Measurements from ENCODE around the gene ABCA13.

The ABCA13 gene

DNA sequence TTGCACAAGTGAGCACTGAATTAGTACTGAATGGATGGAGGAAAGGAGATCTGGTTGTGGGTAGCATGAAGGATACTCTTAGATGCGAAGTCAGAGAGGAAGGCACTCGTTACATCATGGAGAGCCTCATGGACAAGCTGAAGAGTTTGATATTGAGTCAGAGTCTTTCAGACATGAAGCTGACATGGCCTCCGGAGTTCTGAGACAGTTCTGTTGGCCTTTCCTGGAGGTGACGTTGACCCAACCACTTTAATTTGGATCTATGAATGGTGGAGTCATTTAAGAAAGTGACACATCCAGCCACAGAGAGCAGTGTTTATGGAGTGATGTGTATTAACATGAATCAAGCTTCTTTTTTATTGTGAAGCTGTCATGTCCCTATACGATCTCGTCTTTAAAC is 466.8 kb downstream of the ABCA13 start:
- H3K27me3 Mint-ChIP-seq, result no peaks in the 10 kb centered on the region
- ATAC-seq, result no peak
- H3K4me1 Mint-ChIP-seq, result no peaks in the 10 kb centered on the region
- H3K27ac Mint-ChIP-seq, result no peak overlapping the region
- no peaks in the 10 kb centered on the region for H3K9me3 Mint-ChIP-seq
- no peak overlapping the region for H3K4me3 Mint-ChIP-seq
- H3K36me3 Mint-ChIP-seq, result no peaks in the 10 kb centered on the region

DNA sequence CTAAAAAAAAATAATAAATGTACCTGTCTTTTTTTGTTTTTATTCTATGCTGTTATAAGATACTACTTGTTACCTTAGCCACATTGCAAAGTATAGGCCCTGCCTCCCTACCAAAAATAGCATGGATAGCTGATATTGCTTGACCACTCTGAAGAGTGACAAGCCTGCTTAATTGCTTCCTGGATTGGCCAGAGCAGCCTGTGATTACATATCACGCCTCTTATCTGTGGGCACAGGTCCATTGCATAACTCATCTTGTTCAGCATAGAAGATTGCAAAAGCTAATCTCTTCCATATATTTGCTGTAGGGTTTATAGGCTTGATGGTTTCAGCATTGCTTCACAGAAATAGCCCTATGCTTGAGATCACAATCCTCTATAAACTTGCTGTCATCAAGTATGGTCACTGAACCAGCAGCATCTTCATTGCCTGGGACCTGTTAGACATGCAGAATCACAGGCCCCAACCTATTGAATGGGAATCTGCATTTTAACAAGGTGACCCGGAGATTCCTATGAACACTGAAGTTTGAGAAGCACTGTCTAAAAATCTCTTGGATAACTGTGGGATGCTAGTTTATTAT is 472.3 kb downstream of the ABCA13 start:
- Mint-ChIP-seq H3K4me3 (no peak overlapping the region), H3K36me3 (no peaks in the 10 kb centered on the region), H3K27me3 (no peaks in the 10 kb centered on the region), H3K4me1 (no peaks in the 10 kb centered on the region), H3K9me3 (no peaks in the 10 kb centered on the region), H3K27ac (no peak overlapping the region)
- no peak for ATAC-seq

DNA sequence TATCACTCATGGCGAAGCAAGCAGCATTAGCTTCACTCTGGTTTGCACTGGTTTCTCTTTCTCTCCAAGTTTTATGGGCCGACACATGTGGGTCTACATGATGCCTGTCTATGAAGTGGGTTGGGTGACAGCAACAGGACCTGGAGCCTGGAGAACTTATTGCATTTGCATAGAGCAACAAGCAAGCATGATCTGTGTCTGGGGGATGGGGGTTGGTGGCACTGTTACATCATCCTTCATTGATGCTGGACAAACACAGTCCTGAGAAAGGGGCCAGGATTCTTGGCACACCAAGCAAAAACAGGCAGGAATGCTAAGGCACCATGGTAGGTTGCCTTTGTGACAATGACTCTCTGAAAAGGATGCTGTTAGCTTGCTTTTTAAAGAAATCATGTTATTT is 486.9 kb downstream of the ABCA13 start:
- Mint-ChIP-seq H3K9me3 (peaks cover 10% of the 10 kb centered on the region), H3K4me3 (no peak overlapping the region), H3K36me3 (no peaks in the 10 kb centered on the region), H3K27me3 (no peaks in the 10 kb centered on the region), H3K4me1 (no peaks in the 10 kb centered on the region), H3K27ac (no peak overlapping the region)
- no peak for ATAC-seq

DNA sequence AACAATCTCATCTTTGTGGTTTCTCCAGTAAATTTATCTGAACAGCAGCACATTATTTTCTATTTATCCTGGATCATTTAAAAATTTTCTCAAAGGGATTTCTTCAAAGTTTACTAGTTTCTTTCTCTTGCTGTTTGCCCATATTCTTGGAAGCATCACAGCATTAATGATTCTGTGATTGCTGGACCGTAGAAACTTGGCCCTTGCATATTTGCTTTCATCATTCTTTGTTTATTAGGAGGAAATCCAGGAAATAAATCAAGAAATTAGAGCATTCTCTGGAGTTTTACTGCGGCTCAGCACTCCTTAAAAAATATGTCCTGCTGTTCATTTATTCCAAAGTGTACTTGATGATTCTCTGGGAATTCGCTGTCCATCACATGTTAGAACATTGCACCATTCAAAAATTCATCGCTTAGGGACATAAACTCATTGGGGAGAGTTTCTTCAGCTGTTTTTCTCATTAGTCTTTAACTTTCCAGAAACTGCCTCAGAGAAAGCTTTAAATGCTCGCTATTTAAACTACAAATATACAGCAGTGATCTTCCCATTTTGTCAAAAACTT is 489.1 kb downstream of the ABCA13 start:
- Mint-ChIP-seq H3K27me3 (no peaks in the 10 kb centered on the region), H3K9me3 (peaks cover 2% of the 10 kb centered on the region), H3K36me3 (no peaks in the 10 kb centered on the region), H3K4me3 (no peak overlapping the region), H3K4me1 (no peaks in the 10 kb centered on the region), H3K27ac (no peak overlapping the region)
- ATAC-seq, result no peak

DNA sequence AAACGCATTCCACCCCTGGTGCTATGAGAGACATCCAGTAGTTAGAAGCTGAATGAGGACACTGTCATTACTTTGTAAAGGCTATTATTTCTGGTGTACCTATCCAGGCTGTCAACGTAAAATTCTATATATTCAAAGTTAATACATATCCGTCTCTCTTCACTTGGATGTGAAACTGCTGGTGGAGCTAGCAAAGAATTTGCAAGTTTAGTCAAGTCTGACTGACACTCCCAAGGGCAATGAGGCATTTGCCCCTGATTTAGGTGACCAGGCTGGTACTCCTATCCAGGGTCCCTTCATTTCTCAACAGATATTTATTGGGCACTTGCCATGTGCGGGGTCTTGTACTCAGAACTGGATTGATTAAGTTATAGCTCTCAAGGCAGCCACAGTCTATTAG is 493.0 kb downstream of the ABCA13 start:
- Mint-ChIP-seq H3K36me3 (no peaks in the 10 kb centered on the region), H3K27ac (no peak overlapping the region), H3K27me3 (no peaks in the 10 kb centered on the region), H3K4me1 (no peaks in the 10 kb centered on the region), H3K4me3 (no peak overlapping the region), H3K9me3 (peaks cover 2% of the 10 kb centered on the region)
- no peak for ATAC-seq

DNA sequence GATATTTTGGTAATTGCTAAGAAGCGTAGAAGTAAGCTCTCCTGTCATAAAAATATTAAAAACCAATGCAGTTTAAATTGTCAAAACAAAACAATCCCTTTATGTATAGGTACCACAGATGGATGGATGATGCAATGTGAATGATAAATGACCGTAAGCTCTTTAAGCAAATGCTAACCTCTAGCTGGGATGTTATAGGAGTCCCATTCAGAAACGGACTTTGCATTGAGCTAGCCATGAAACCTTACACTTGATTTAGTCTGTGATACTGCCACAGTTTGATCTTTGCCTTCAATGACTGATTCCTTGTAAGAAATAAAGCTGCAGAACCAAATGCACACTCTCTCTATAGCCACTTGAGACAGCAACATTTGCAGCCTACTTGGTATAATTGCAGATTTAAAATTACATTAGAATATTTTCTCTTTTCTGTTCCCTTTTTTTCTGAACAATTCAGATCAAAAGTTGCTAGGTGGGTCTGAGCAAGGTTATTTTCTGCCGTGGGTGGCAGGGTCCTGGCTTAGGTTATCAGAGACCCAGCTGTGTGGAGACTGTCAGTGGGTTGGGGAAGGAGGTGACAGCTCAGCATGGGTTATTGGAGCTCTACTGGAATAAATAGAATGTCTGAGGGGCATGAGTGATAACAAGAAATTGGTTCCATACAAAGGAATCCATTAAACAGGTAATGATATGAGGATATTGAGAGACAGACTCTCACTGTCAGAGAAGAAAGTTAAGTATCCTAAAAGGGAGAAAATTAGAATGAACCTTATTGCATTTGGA is 494.3 kb downstream of the ABCA13 start:
- Mint-ChIP-seq H3K36me3 (no peaks in the 10 kb centered on the region), H3K27me3 (no peaks in the 10 kb centered on the region)
- ATAC-seq, result no peak

DNA sequence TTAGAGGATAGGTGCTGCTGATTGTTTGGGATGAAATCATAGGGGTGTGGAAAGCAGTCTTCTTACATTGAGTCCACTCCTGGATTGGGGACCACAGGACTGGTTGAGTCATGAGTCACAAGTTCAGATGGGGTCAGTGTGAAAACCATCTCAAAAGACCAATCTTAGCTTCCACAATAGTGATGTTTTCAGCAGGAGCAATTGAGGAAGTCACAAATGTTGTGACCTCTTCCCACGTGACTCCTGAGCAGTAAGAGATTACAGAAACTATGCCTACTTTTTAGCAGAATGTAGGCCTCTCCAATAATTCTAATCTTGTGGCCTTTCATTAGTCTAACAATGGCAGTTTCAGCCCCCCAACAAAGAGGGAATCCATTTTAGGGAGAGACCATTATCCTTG is 496.1 kb downstream of the ABCA13 start:
- Mint-ChIP-seq H3K9me3 (no peaks in the 10 kb centered on the region), H3K4me3 (no peak overlapping the region), H3K4me1 (no peaks in the 10 kb centered on the region), H3K27ac (no peak overlapping the region), H3K27me3 (no peaks in the 10 kb centered on the region), H3K36me3 (no peaks in the 10 kb centered on the region)
- ATAC-seq, result no peak

More for the DNA sequence above, 494.3 kb downstream of the ABCA13 start:
- Mint-ChIP-seq H3K4me3 (no peak overlapping the region), H3K9me3 (peaks cover 2% of the 10 kb centered on the region), H3K4me1 (no peaks in the 10 kb centered on the region), H3K27ac (no peak overlapping the region)

DNA sequence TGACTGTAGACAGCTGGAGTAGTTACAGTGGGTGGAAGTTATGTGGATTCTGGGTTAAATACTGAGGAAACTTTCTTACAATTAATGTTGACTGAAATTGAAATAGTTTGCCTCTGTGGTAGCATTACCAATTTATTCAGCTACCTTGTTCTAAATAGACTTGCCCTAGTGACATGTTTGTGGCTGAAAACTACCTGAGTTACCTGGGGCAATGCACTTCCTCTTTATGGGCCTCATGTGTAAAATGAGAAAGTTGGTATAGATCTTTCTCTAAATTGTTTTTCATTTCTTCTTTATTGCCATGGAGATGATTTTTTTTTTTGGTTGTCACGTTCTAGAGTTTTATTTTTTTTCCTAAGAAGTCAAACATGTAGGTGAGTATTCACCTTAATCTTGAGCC is 500.4 kb downstream of the ABCA13 start:
- no peak overlapping the region for H3K27ac Mint-ChIP-seq

DNA sequence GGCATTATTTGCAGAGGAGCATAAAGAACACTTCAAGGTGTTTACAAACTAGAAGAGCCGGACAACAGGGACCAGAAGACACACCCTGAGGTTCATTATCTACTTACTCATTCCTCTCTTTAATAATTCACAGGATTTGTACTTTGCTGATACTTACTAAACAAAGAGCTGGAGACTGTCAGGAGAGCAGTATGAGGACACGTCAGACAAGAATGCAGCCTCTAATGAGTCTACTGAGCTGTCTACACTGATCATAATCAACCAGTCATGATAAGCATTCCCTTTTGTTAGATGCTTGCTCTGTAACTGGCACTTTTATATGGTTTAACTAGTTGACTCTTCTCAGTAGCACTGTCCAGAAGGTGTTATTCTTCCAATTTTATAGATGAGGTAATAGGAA is 509.7 kb downstream of the ABCA13 start:
- Mint-ChIP-seq H3K4me3 (no peak overlapping the region), H3K9me3 (peaks cover 8% of the 10 kb centered on the region), H3K27me3 (no peaks in the 10 kb centered on the region), H3K4me1 (no peaks in the 10 kb centered on the region), H3K27ac (no peak overlapping the region), H3K36me3 (no peaks in the 10 kb centered on the region)
- no peak for ATAC-seq

More for the DNA sequence above, 500.4 kb downstream of the ABCA13 start:
- no peaks in the 10 kb centered on the region for H3K27me3 Mint-ChIP-seq
- H3K9me3 Mint-ChIP-seq, result peaks cover 10% of the 10 kb centered on the region
- no peak for ATAC-seq
- no peaks in the 10 kb centered on the region for H3K4me1 Mint-ChIP-seq
- no peak overlapping the region for H3K4me3 Mint-ChIP-seq
- no peaks in the 10 kb centered on the region for H3K36me3 Mint-ChIP-seq

DNA sequence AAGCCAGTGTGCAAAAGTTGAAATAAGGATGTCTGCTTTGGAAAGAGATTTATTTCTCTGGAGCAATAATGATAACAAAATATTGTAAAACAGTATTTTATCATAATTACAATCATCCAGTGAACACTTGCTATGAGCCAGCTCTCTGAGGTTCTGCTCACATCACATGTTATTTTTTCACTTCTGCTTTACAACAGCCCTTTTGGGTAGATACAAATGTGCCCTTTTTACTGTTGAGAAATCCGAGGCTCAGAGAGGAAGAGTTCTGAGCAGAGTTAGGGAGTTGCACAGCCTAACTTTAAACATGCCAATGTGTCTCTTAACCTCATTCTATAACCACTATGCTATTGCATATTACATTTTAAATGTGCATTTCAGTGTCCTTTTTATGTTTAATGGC is 520.5 kb downstream of the ABCA13 start:
- ATAC-seq, result no peak
- no peaks in the 10 kb centered on the region for H3K4me1 Mint-ChIP-seq

More for the DNA sequence above, 520.5 kb downstream of the ABCA13 start:
- H3K27me3 Mint-ChIP-seq, result no peaks in the 10 kb centered on the region
- no peak overlapping the region for H3K4me3 Mint-ChIP-seq
- H3K9me3 Mint-ChIP-seq, result peaks cover 8% of the 10 kb centered on the region
- H3K27ac Mint-ChIP-seq, result no peak overlapping the region
- H3K36me3 Mint-ChIP-seq, result no peaks in the 10 kb centered on the region
